Neural cell (in vitro differentiated cells): ENCODE measurements around the gene TBC1D16. TPM values are rescaled to one million over a fixed set of nuclear protein-coding genes. Genes with fewer than 3 reads are reported as not detected.

ENCODE experiments used
- H2AFZ ChIP-seq: fragments of 200-600, 300-800 bp; sonication (generic), shearing (Covaris generic); 2 replicates; pipeline ENCODE4 v1.6.0; 2014; ENCODE audit warnings: low read depth, mild to moderate bottlenecking, antibody characterized with exemption, low read length, moderate library complexity
- H3F3A ChIP-seq: fragments of 200-600 bp; shearing (Covaris generic); 2 replicates; pipeline ENCODE4 v1.6.1; 2016; ENCODE audit warnings: mild to moderate bottlenecking, moderate library complexity, mixed read lengths, antibody characterized with exemption, low read length; ENCODE audit not compliant: insufficient read depth, poor library complexity, severe bottlenecking
- H3K27ac ChIP-seq: fragments of 200-600, 300-800 bp; sonication (generic), shearing (Covaris generic); 2 replicates; pipeline ENCODE4 v1.5.1; 2014; ENCODE audit warnings: mild to moderate bottlenecking, low read length, moderate library complexity
- H3K27me3 ChIP-seq: fragments of 300-800, 200-600 bp; sonication (generic), shearing (Covaris generic); 2 replicates; pipeline ENCODE4 v1.6.0; 2014; ENCODE audit warnings: mild to moderate bottlenecking, low read depth, low read length, moderate library complexity; ENCODE audit not compliant: insufficient read depth
- H3K36me3 ChIP-seq: fragments of 300-800, 200-600 bp; sonication (generic), shearing (Covaris generic); 2 replicates; pipeline ENCODE4 v1.5.1; 2014; ENCODE audit warnings: mild to moderate bottlenecking, antibody characterized with exemption, low read length, moderate library complexity; ENCODE audit not compliant: insufficient read depth
- H3K4me2 ChIP-seq: fragments of 300-800, 200-600 bp; sonication (generic), shearing (Covaris generic); 2 replicates; pipeline ENCODE4 v1.6.0; 2014; ENCODE audit warnings: mild to moderate bottlenecking, low read length
- H3K4me3 ChIP-seq: fragments of 300-800, 200-600 bp; sonication (generic), shearing (Covaris generic); 2 replicates; pipeline ENCODE4 v1.5.1; 2014; ENCODE audit warnings: mild to moderate bottlenecking, low read length, moderate library complexity
- H3K79me2 ChIP-seq: fragments of 200-600 bp; shearing (Covaris generic); replicated peaks from 2 replicates; pipeline ENCODE4 v1.6.0; 2014; ENCODE audit warnings: mild to moderate bottlenecking, low read length, moderate library complexity; ENCODE audit not compliant: insufficient read depth
- H3K9ac ChIP-seq: fragments of 300-800, 200-600 bp; sonication (generic), shearing (Covaris generic); 2 replicates; pipeline ENCODE4 v1.6.1; 2016; ENCODE audit warnings: mild to moderate bottlenecking, low read length, mixed read lengths
- H3K9me2 ChIP-seq: fragments of 200-600 bp; shearing (Covaris generic); 2 replicates; pipeline ENCODE4 v1.6.1; 2016; ENCODE audit warnings: mild to moderate bottlenecking, low read length, mixed read lengths; ENCODE audit not compliant: insufficient read depth
- H3K9me3 ChIP-seq: fragments of 200-600, 300-800 bp; sonication (generic), shearing (Covaris generic); 2 replicates; pipeline ENCODE4 v1.6.1; 2016; ENCODE audit warnings: mild to moderate bottlenecking, mixed run types, low read length, moderate library complexity, mixed read lengths
- H4K20me1 ChIP-seq: fragments of 200-600 bp; shearing (Covaris generic); 2 replicates; pipeline ENCODE4 v1.6.1; 2016; ENCODE audit warnings: mild to moderate bottlenecking, mixed run types; ENCODE audit not compliant: insufficient read depth
- EP300 ChIP-seq: fragments of 450-650 bp; conservative IDR thresholded peaks from 2 replicates; pipeline ENCODE4 v1.6.1; 2014; ENCODE audit warnings: antibody characterized with exemption, mild to moderate bottlenecking, moderate library complexity; ENCODE audit not compliant: poor library complexity, severe bottlenecking
- EZH2 ChIP-seq: fragments of 200-600, 300-800 bp; shearing (Covaris generic), sonication (generic); IDR thresholded peaks from 2 replicates; pipeline ENCODE4 v1.6.1; 2014; ENCODE audit warnings: antibody characterized with exemption, low read length, borderline replicate concordance, mild to moderate bottlenecking; ENCODE audit not compliant: insufficient read depth, poor library complexity, severe bottlenecking
- MXI1 ChIP-seq: fragments of 450-650 bp; conservative IDR thresholded peaks from 2 replicates; pipeline ENCODE4 v1.6.1; 2014; ENCODE audit warnings: antibody characterized with exemption, mild to moderate bottlenecking; ENCODE audit not compliant: poor library complexity, severe bottlenecking
- POLR2AphosphoS5 ChIP-seq: IDR thresholded peaks from 2 replicates; pipeline ENCODE4 v1.6.1; 2012
- RAD21 ChIP-seq: fragments of 450-650 bp; conservative IDR thresholded peaks from 2 replicates; pipeline ENCODE4 v1.6.1; 2014; ENCODE audit warnings: antibody characterized with exemption, mild to moderate bottlenecking, moderate library complexity
- SMC3 ChIP-seq: fragments of 450-650 bp; conservative IDR thresholded peaks from 2 replicates; pipeline ENCODE4 v1.6.1; 2014; ENCODE audit warnings: antibody characterized with exemption, mild to moderate bottlenecking, moderate library complexity; ENCODE audit not compliant: poor library complexity
- TAF1 ChIP-seq: IDR thresholded peaks from 2 replicates; pipeline ENCODE4 v1.6.1; 2012; ENCODE audit warnings: low read depth
- polyA plus RNA-seq: library from polyadenylated mRNA; depleted of rRNA; stranded (reverse); fragments of >200 nt; gene quantifications from 2 replicates; pipeline ENCODE4 v1.2.3, GENCODE V29; 2014
- TF ChIP-seq, protein P1 (sequence below): fragments of 450-650 bp; IDR thresholded peaks from 2 replicates; pipeline ENCODE4 v1.5.1; 2014; ENCODE audit warnings: antibody characterized with exemption, mild to moderate bottlenecking, moderate library complexity; ENCODE audit not compliant: poor library complexity, severe bottlenecking
- TF ChIP-seq, protein P2 (sequence below): IDR thresholded peaks from 2 replicates; pipeline ENCODE4 v1.6.1; 2012; ENCODE audit warnings: borderline replicate concordance

The TBC1D16 gene
- polyA plus RNA-seq, 1 donor from 2014 or later, result 19.8 TPM

DNA sequence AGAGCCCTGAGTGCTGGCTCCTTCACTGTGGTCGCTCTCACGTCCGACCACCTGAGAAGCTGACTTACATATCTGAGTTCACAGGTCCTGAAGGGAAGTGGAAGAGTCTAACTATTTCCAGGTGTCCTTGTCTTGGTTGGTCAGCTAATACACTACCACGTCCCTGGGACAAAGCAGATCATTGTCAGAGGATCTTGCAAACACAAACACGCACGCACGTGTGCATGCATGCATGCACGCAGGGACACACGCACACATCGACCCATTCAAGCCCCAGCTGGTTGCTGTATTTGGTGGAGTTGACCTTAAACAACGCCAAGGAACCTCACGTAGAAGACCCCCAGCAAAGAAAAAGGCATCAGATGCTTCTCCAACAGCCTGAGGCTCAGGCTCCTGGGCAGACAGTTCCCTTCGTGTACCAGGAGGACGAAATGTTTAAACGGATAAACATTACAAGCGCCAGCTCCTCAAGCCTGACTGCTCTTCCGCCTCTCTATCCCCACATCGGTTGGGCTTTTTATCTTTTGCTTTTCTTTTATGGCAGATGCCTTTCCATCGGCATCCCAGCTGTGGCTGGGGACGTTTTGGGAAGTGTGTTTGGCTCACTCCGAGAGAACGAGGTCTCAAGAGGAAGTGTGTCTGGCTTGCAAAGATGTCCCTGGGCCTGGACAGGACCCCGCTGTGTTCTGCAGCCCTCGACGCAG is 95.8 kb downstream of the TBC1D16 start:
- no peak overlapping the region for H3K4me2 ChIP-seq
- H2AFZ ChIP-seq, result no peak overlapping the region
- H3K27ac ChIP-seq, result no peak overlapping the region
- no peak overlapping the region for H3K4me3 ChIP-seq
- no peaks in the 10 kb centered on the region for H3K27me3 ChIP-seq
- no peaks in the 10 kb centered on the region for H3K79me2 ChIP-seq
- H3F3A ChIP-seq, result no peaks in the 10 kb centered on the region
- no peaks in the 10 kb centered on the region for H3K9me2 ChIP-seq
- H3K36me3 ChIP-seq, result peaks cover 13% of the 10 kb centered on the region
- no peaks in the 10 kb centered on the region for H3K9me3 ChIP-seq
- no peaks in the 10 kb centered on the region for H4K20me1 ChIP-seq
- TF ChIP-seq POLR2AphosphoS5 (no peak), EZH2 (no peak), RAD21 (no peak), MXI1 (no peak)
- H3K9ac ChIP-seq, result no peak overlapping the region

DNA sequence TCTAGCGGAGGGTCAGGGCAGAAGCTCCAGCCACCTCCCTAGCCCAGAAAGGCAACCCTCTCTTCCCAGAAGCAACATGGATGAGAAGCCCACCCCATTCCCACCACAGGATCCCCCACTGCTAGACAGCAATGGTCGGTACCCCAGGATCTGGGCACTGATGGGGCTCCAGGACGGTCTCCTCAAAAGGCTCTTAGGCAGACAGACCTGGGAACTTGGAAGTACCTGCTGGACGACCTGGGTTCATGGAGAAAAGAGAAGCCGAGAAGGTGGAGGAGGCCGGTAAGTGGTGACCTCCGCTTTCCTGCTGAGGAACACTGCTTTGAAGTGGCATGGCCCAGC is 96.6 kb downstream of the TBC1D16 start:
- Histone ChIP-seq H3K9me2 (no peaks in the 10 kb centered on the region), H3F3A (no peaks in the 10 kb centered on the region), H3K27ac (no peak overlapping the region), H3K4me3 (no peak overlapping the region), H4K20me1 (no peaks in the 10 kb centered on the region), H2AFZ (no peak overlapping the region), H3K4me2 (no peak overlapping the region), H3K9me3 (no peaks in the 10 kb centered on the region), H3K27me3 (no peaks in the 10 kb centered on the region), H3K36me3 (peaks cover 13% of the 10 kb centered on the region), H3K9ac (no peak overlapping the region), H3K79me2 (no peaks in the 10 kb centered on the region)
- TF ChIP-seq MXI1 (no peak), TAF1 (no peak), RAD21 (no peak), EZH2 (no peak), EP300 (no peak), SMC3 (no peak), POLR2AphosphoS5 (no peak)
- TF ChIP-seq, protein P1, sequence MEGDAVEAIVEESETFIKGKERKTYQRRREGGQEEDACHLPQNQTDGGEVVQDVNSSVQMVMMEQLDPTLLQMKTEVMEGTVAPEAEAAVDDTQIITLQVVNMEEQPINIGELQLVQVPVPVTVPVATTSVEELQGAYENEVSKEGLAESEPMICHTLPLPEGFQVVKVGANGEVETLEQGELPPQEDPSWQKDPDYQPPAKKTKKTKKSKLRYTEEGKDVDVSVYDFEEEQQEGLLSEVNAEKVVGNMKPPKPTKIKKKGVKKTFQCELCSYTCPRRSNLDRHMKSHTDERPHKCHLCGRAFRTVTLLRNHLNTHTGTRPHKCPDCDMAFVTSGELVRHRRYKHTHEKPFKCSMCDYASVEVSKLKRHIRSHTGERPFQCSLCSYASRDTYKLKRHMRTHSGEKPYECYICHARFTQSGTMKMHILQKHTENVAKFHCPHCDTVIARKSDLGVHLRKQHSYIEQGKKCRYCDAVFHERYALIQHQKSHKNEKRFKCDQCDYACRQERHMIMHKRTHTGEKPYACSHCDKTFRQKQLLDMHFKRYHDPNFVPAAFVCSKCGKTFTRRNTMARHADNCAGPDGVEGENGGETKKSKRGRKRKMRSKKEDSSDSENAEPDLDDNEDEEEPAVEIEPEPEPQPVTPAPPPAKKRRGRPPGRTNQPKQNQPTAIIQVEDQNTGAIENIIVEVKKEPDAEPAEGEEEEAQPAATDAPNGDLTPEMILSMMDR, result no peak
- TF ChIP-seq, protein P2, sequence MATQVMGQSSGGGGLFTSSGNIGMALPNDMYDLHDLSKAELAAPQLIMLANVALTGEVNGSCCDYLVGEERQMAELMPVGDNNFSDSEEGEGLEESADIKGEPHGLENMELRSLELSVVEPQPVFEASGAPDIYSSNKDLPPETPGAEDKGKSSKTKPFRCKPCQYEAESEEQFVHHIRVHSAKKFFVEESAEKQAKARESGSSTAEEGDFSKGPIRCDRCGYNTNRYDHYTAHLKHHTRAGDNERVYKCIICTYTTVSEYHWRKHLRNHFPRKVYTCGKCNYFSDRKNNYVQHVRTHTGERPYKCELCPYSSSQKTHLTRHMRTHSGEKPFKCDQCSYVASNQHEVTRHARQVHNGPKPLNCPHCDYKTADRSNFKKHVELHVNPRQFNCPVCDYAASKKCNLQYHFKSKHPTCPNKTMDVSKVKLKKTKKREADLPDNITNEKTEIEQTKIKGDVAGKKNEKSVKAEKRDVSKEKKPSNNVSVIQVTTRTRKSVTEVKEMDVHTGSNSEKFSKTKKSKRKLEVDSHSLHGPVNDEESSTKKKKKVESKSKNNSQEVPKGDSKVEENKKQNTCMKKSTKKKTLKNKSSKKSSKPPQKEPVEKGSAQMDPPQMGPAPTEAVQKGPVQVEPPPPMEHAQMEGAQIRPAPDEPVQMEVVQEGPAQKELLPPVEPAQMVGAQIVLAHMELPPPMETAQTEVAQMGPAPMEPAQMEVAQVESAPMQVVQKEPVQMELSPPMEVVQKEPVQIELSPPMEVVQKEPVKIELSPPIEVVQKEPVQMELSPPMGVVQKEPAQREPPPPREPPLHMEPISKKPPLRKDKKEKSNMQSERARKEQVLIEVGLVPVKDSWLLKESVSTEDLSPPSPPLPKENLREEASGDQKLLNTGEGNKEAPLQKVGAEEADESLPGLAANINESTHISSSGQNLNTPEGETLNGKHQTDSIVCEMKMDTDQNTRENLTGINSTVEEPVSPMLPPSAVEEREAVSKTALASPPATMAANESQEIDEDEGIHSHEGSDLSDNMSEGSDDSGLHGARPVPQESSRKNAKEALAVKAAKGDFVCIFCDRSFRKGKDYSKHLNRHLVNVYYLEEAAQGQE, result no peak
